CD4-positive, alpha-beta T cell (primary cell): ENCODE data around the gene SAMD3. TPM values are rescaled to one million over a fixed set of nuclear protein-coding genes. Genes with fewer than 3 reads are reported as not detected.

Source experiments
- ATAC-seq: fragments of 200-7000 bp; cut with Tn5 transposase; one replicate; pipeline ENCODE4 v1.10.0; 2022; ENCODE audit warnings: mild to moderate bottlenecking; ENCODE audit not compliant: poor library complexity
- CTCF ChIA-PET: fragments of 350-600 bp; sonication (Branson Sonifier 250); formaldehyde crosslinking; loops from one replicate; lab custom pipeline; 2021; ENCODE audit warnings: antibody characterized with exemption, inconsistent platforms; lab: Charles Lee
- POLR2A ChIA-PET: fragments of 350-600 bp; sonication (Branson Sonifier 250); formaldehyde crosslinking; loops from one replicate; lab custom pipeline; 2021; ENCODE audit warnings: antibody characterized with exemption, inconsistent platforms; lab: Charles Lee
- DNase-seq, 14 experiments: peaks; one replicate each; pipeline ENCODE4 v3.0.0-alpha.2; 2013 to 2020; ENCODE audit warnings: mixed read lengths in 2 of 14
- H3K27ac ChIP-seq, 2 donors: one replicate each; pipeline versions ENCODE4 v1.5.1 to v1.7.0; 2013; ENCODE audit warnings: low read length in 2 of 2, low read depth in 1 of 2, mild to moderate bottlenecking in 1 of 2
- H3K27me3 ChIP-seq, 2 experiments: 1 replicate in 1 of 2; 2 replicates in 1 of 2; pipeline versions ENCODE4 v1.6.1 to v1.7.0; 2013; ENCODE audit warnings: low read length in 2 of 2, control low read depth in 1 of 2, mild to moderate bottlenecking in 1 of 2, moderate library complexity in 1 of 2; ENCODE audit not compliant: insufficient read depth in 2 of 2, control insufficient read depth in 1 of 2
- H3K36me3 ChIP-seq: one replicate; pipeline ENCODE4 v1.6.1; 2013; ENCODE audit warnings: low read length, control low read depth; ENCODE audit not compliant: insufficient read depth
- H3K4me1 ChIP-seq: one replicate; pipeline ENCODE4 v1.6.1; 2013; ENCODE audit warnings: low read length, control low read depth; ENCODE audit not compliant: insufficient read depth
- H3K4me3 ChIP-seq: one replicate; pipeline ENCODE4 v1.5.1; 2013; ENCODE audit warnings: mild to moderate bottlenecking, low read length, moderate library complexity
- H3K9me3 ChIP-seq, 2 experiments: 1 replicate in 1 of 2; 2 replicates in 1 of 2; pipeline versions ENCODE4 v1.6.1 to v1.7.0; 2013; ENCODE audit warnings: low read length in 2 of 2, mild to moderate bottlenecking in 2 of 2, control low read depth in 1 of 2, moderate library complexity in 1 of 2; ENCODE audit not compliant: control insufficient read depth in 1 of 2, insufficient read depth in 1 of 2
- H3K27ac Mint-ChIP-seq: one replicate; pipeline ENCODE4 v1.8.0; 2020; ENCODE audit warnings: mixed read lengths
- H3K27me3 Mint-ChIP-seq: one replicate; pipeline ENCODE4 v1.8.0; 2021; ENCODE audit warnings: mixed read lengths
- H3K36me3 Mint-ChIP-seq: one replicate; pipeline ENCODE4 v1.8.0; 2021; ENCODE audit warnings: low read depth, mixed read lengths
- H3K4me1 Mint-ChIP-seq: one replicate; pipeline ENCODE4 v1.8.0; 2021; ENCODE audit warnings: low read depth, mixed read lengths
- H3K4me3 Mint-ChIP-seq: one replicate; pipeline ENCODE4 v1.8.0; 2020; ENCODE audit warnings: mild to moderate bottlenecking, mixed read lengths
- H3K9me3 Mint-ChIP-seq: one replicate; pipeline ENCODE4 v1.8.0; 2020; ENCODE audit warnings: mixed read lengths
- intact Hi-C, 2 experiments: fragments of 100-400 bp; cut with DNase I in 1 of 2; cut with micrococcal nuclease in 1 of 2; formaldehyde crosslinking; loops; one replicate each; pipeline versions ENCODE4 v1.15.1 to v1.9.0; 2023 to 2025; cut with DNase I, micrococcal nuclease
- total RNA-seq, 174 experiments: library from RNA in 2 of 174; stranded (reverse) in 2 of 174; gene quantifications; one replicate each; pipeline ENCODE4 v1.2.3 and lab custom pipeline; 2021 to 2026
- TF ChIP-seq, protein P1 (sequence below): fragments of 200-600 bp; IDR thresholded peaks from one replicate; pipeline ENCODE4 v1.8.0; 2022; ENCODE audit warnings: antibody characterized with exemption, mild to moderate bottlenecking

Gene SAMD3
- total RNA-seq, 2 experiments from 2014 or later = 24.3 to 28.7 TPM

DNA sequence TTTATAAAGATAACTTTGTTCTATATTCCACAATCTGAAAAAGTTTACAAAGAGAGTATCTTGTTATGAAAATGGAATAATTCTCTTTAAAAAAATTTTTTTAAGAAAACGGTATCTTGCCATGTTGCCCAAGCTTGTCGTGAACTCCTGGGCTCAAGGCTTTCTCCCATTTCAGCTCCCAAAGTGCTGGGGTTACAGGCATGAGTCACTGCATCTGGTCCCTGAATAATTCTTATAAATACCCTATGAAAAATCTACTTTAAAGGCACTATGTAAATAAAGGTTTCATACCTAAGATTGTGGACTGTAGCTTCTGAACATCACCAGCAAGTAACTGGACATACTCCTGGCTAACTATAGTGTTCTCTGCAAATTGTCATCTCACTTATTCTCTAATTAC lies 60.3 kb downstream of the SAMD3 start:
- H3K36me3 ChIP-seq = peaks cover 22% of the 10 kb centered on the region
- no peaks in the 10 kb centered on the region for H3K27me3 ChIP-seq
- Mint-ChIP-seq H3K4me3 (no peak overlapping the region), H3K27me3 (no peaks in the 10 kb centered on the region), H3K9me3 (peaks cover 6% of the 10 kb centered on the region), H3K27ac (no peak overlapping the region), H3K4me1 (peaks cover 29% of the 10 kb centered on the region), H3K36me3 (peaks cover 91% of the 10 kb centered on the region)
- no peaks in the 10 kb centered on the region for H3K9me3 ChIP-seq
- no peak overlapping the region for H3K27ac ChIP-seq
- CTCF ChIA-PET = no interaction called here
- DNase-seq (no peak), ATAC-seq (no peak)
- H3K4me1 ChIP-seq = no peaks in the 10 kb centered on the region
- intact Hi-C loops = no loop called here
- no peak overlapping the region for H3K4me3 ChIP-seq
- TF ChIP-seq, protein P1, sequence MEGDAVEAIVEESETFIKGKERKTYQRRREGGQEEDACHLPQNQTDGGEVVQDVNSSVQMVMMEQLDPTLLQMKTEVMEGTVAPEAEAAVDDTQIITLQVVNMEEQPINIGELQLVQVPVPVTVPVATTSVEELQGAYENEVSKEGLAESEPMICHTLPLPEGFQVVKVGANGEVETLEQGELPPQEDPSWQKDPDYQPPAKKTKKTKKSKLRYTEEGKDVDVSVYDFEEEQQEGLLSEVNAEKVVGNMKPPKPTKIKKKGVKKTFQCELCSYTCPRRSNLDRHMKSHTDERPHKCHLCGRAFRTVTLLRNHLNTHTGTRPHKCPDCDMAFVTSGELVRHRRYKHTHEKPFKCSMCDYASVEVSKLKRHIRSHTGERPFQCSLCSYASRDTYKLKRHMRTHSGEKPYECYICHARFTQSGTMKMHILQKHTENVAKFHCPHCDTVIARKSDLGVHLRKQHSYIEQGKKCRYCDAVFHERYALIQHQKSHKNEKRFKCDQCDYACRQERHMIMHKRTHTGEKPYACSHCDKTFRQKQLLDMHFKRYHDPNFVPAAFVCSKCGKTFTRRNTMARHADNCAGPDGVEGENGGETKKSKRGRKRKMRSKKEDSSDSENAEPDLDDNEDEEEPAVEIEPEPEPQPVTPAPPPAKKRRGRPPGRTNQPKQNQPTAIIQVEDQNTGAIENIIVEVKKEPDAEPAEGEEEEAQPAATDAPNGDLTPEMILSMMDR = no peak
- POLR2A ChIA-PET = interaction anchor here (0.8 kb wide), 1 partner anchor 21 kb away, joined by 3 read pairs; no protein-coding TSS in a partner anchor

DNA sequence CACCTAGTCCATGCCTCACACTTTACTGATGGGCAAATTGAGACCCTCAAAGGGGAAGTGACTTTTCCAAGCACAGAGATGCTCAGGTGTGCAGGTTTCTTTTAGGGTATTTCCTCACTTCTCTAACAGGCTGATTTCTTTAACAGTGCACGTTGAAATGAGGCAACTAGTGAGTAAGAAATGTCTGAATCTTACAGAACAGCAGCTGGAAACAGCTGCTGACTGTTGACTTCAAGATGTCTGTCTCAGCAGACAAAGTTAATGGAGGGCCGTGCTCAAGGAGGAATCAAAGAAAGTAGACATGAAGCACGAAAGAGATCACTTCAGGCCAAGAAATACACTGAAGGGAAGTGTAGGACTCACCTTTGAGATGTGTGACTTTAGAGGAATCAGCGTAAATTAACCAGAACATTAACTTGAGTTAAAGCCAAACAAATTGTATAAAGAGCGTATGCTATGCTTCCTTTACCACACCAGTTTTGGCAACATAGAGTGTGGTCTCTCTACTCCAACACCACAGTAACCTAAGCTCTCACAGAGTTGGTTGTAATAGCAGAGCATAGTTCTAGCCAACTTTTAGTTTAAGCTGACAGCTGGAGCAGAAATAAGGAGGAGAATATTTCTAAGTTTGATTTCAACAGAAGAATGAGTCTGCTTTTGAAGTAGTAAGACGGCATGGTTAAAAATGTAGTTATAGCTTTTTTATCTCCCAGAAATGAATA lies 60.9 kb downstream of the SAMD3 start:
- Mint-ChIP-seq H3K4me1 (peaks cover 29% of the 10 kb centered on the region), H3K27me3 (no peaks in the 10 kb centered on the region), H3K4me3 (no peak overlapping the region), H3K27ac (peak overlapping the region; percentile 48), H3K36me3 (peaks cover 85% of the 10 kb centered on the region), H3K9me3 (peaks cover 6% of the 10 kb centered on the region)
- Histone ChIP-seq H3K27ac (no peak overlapping the region), H3K9me3 (no peaks in the 10 kb centered on the region), H3K4me1 (no peaks in the 10 kb centered on the region), H3K4me3 (no peak overlapping the region), H3K27me3 (no peaks in the 10 kb centered on the region), H3K36me3 (peaks cover 22% of the 10 kb centered on the region)
- ATAC-seq (no peak), DNase-seq (no peak)
- POLR2A ChIA-PET = interaction anchor here (0.8 kb wide), 1 partner anchor 22 kb away, joined by 3 read pairs; no protein-coding TSS in a partner anchor
- CTCF ChIA-PET = interaction anchor here (0.6 kb wide), 1 partner anchor 1171 kb away, joined by 3 read pairs; no protein-coding TSS in a partner anchor
- intact Hi-C loops = no loop called here
- TF ChIP-seq, protein P1 = no peak

DNA sequence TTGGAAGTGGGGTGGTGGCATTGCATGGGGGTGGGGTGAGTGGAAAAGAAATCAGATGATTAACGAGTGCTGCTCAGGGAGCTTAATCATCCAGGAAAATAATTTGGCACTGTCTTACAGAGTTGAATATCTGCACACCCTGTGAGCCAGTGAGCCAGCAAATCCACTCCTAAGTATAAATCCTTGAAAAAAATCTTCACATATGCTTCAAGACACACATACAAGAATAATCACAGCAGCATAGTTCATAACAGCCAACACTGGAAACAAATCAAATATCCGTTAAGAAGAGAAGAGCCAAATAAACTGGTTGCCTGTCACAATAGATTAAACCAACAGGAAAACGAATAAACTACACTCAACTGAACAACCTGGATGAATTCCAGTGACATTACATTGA lies 62.8 kb downstream of the SAMD3 start:
- CTCF ChIA-PET = no interaction called here
- DNase-seq (no peak), ATAC-seq (no peak)
- Mint-ChIP-seq H3K36me3 (peaks cover 76% of the 10 kb centered on the region), H3K27ac (peak overlapping the region; percentile 1), H3K27me3 (no peaks in the 10 kb centered on the region), H3K9me3 (peaks cover 3% of the 10 kb centered on the region), H3K4me1 (peaks cover 18% of the 10 kb centered on the region), H3K4me3 (no peak overlapping the region)
- Histone ChIP-seq H3K4me3 (no peak overlapping the region), H3K27me3 (no peaks in the 10 kb centered on the region), H3K36me3 (peaks cover 28% of the 10 kb centered on the region), H3K9me3 (no peaks in the 10 kb centered on the region), H3K27ac (no peak overlapping the region), H3K4me1 (no peaks in the 10 kb centered on the region)
- POLR2A ChIA-PET = no interaction called here
- intact Hi-C loops = no loop called here
- TF ChIP-seq, protein P1 = no peak
